Mesenchymal stem cell (in vitro differentiated cells and primary cell): Measurements from ENCODE around the gene SUPT16H.

Source experiments
- DNase-seq: peaks from one replicate; pipeline ENCODE4 v3.0.0-alpha.2; 2013
- H2AFZ ChIP-seq: one replicate; pipeline ENCODE4 v1.6.1; 2013; ENCODE audit warnings: low read depth, mild to moderate bottlenecking, control low read depth, inconsistent platforms, low read length, moderate library complexity
- H2AK5ac ChIP-seq: 2 replicates; pipeline ENCODE4 v1.6.1; 2013; ENCODE audit warnings: low read length, moderate library complexity, mild to moderate bottlenecking, inconsistent platforms; ENCODE audit not compliant: severe bottlenecking
- H2BK120ac ChIP-seq: one replicate; pipeline ENCODE4 v1.6.1; 2013; ENCODE audit warnings: low read depth, mild to moderate bottlenecking, inconsistent platforms, low read length, moderate library complexity
- H2BK12ac ChIP-seq, 2 experiments: one replicate each; pipeline ENCODE4 v1.6.1; 2013; ENCODE audit warnings: inconsistent platforms in 2 of 2, low read length in 2 of 2, mild to moderate bottlenecking in 2 of 2, moderate library complexity in 2 of 2, control low read depth in 1 of 2
- H2BK15ac ChIP-seq: one replicate; pipeline ENCODE4 v1.6.1; 2013; ENCODE audit warnings: mild to moderate bottlenecking, low read depth, inconsistent platforms; ENCODE audit not compliant: poor library complexity, severe bottlenecking
- H2BK5ac ChIP-seq: 2 replicates; pipeline ENCODE4 v1.6.1; 2013; ENCODE audit warnings: low read depth, mild to moderate bottlenecking, low read length, control low read depth, inconsistent platforms; ENCODE audit not compliant: poor library complexity, severe bottlenecking
- H3K14ac ChIP-seq, 2 experiments: one replicate each; pipeline ENCODE4 v1.6.1; 2013; ENCODE audit warnings: inconsistent platforms in 2 of 2, low read length in 2 of 2, control low read depth in 1 of 2, mild to moderate bottlenecking in 1 of 2, moderate library complexity in 1 of 2
- H3K18ac ChIP-seq, 2 experiments: one replicate each; pipeline ENCODE4 v1.6.1; 2013; ENCODE audit warnings: inconsistent platforms in 2 of 2, low read length in 2 of 2, control low read depth in 1 of 2, low read depth in 1 of 2, mild to moderate bottlenecking in 1 of 2
- H3K23ac ChIP-seq, 2 experiments: one replicate each; pipeline ENCODE4 v1.6.1; 2013; ENCODE audit warnings: inconsistent platforms in 2 of 2, low read length in 2 of 2, mild to moderate bottlenecking in 2 of 2, moderate library complexity in 2 of 2, control low read depth in 1 of 2
- H3K27ac ChIP-seq: 2 replicates; pipeline ENCODE4 v1.5.1; 2013; ENCODE audit warnings: mild to moderate bottlenecking, moderate library complexity, low read length, control low read depth, inconsistent platforms; ENCODE audit not compliant: poor library complexity, severe bottlenecking
- H3K27me3 ChIP-seq, 2 experiments: 2 replicates each; pipeline versions ENCODE4 v1.6.1 to v1.7.0; 2013; ENCODE audit warnings: low read length in 2 of 2, mild to moderate bottlenecking in 2 of 2, moderate library complexity in 2 of 2, control low read depth in 1 of 2, inconsistent platforms in 1 of 2; ENCODE audit not compliant: control insufficient read depth in 1 of 2, insufficient read depth in 1 of 2
- H3K36me3 ChIP-seq, 2 experiments: 2 replicates each; pipeline versions ENCODE4 v1.6.1 to v1.7.0; 2013; ENCODE audit warnings: low read length in 2 of 2, control low read depth in 1 of 2, inconsistent platforms in 1 of 2, low read depth in 1 of 2, mild to moderate bottlenecking in 1 of 2; ENCODE audit not compliant: insufficient read depth in 2 of 2, control insufficient read depth in 1 of 2
- H3K4ac ChIP-seq, 2 experiments: one replicate each; pipeline ENCODE4 v1.6.1; 2013; ENCODE audit warnings: inconsistent platforms in 2 of 2, low read length in 2 of 2, mild to moderate bottlenecking in 2 of 2, moderate library complexity in 2 of 2, control low read depth in 1 of 2, low read depth in 1 of 2
- H3K4me1 ChIP-seq: 2 replicates; pipeline ENCODE4 v1.6.1; 2013; ENCODE audit warnings: low read depth, low read length, control low read depth; ENCODE audit not compliant: control insufficient read depth, insufficient read depth
- H3K4me2 ChIP-seq: 2 replicates; pipeline ENCODE4 v1.6.1; 2013; ENCODE audit warnings: low read length, mild to moderate bottlenecking, inconsistent platforms; ENCODE audit not compliant: poor library complexity, severe bottlenecking
- H3K4me3 ChIP-seq, 2 experiments: 2 replicates each; pipeline versions ENCODE4 v1.5.1 to v1.7.0; 2013; ENCODE audit warnings: low read length in 2 of 2, mild to moderate bottlenecking in 2 of 2, control low read depth in 1 of 2, low read depth in 1 of 2; ENCODE audit not compliant: insufficient read depth in 1 of 2
- H3K79me1 ChIP-seq: replicated peaks from 2 replicates; pipeline ENCODE4 v1.6.1; 2013; ENCODE audit warnings: mild to moderate bottlenecking, control low read depth, low read length, inconsistent platforms; ENCODE audit not compliant: poor library complexity, severe bottlenecking
- H3K9ac ChIP-seq: 2 replicates; pipeline ENCODE4 v1.7.0; 2013; ENCODE audit warnings: mild to moderate bottlenecking, low read length, moderate library complexity
- H3K9me3 ChIP-seq: 2 replicates; pipeline ENCODE4 v1.7.0; 2013; ENCODE audit warnings: mild to moderate bottlenecking, low read length; ENCODE audit not compliant: control insufficient read depth
- H4K8ac ChIP-seq: one replicate; pipeline ENCODE4 v1.6.1; 2013; ENCODE audit warnings: inconsistent platforms, mild to moderate bottlenecking, low read length, moderate library complexity
- H4K91ac ChIP-seq: one replicate; pipeline ENCODE4 v1.6.1; 2013; ENCODE audit warnings: mild to moderate bottlenecking, low read length, inconsistent platforms
- WGBS: methylation state at CpG from one replicate; pipeline ENCODE4 v1.1.7; 2013; ENCODE audit warnings: mixed read lengths; 5-methylcytosine and 5-hydroxymethylcytosine counted together

Gene SUPT16H

DNA sequence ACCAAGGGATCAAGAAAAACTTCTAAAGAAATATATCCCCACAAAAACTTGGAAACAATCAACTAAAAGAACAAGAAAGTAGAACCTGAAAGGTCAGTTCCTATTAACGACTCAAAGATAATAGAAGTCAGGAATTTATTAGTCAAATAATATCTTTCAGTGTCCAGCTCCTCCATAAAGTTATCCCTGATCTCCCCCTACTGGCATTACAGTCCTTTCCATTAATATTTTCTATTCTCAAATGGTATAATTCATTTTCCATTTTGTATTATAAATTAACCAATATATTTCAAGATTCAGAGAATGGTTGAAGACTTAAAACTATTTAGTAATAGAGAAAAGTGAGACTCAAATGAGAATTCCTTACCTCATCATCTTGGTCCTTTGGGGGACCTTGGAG lies 11.6 kb upstream of the SUPT16H start:
- Histone ChIP-seq H3K4ac (no peak overlapping the region), H3K14ac (no peak overlapping the region), H2BK12ac (no peak overlapping the region), H3K27me3 (no peaks in the 10 kb centered on the region), H3K4me3 (no peak overlapping the region), H3K79me1 (peaks cover 27% of the 10 kb centered on the region), H3K9me3 (no peaks in the 10 kb centered on the region), H3K4me2 (no peak overlapping the region), H2BK120ac (no peak overlapping the region), H2BK5ac (no peak overlapping the region), H4K91ac (no peak overlapping the region), H2AFZ (no peak overlapping the region), H3K18ac (no peak overlapping the region), H4K8ac (no peak overlapping the region), H3K23ac (no peak overlapping the region), H3K4me1 (no peaks in the 10 kb centered on the region), H2BK15ac (no peak overlapping the region), H3K36me3 (peaks cover 43 to 97% of the 10 kb centered on the region in 2 experiments), H3K9ac (no peak overlapping the region), H3K27ac (no peak overlapping the region), H2AK5ac (no peak overlapping the region)
- WGBS, result no CpG with 5 or more reads among the region's 1 CpG
- no peak for DNase-seq

DNA sequence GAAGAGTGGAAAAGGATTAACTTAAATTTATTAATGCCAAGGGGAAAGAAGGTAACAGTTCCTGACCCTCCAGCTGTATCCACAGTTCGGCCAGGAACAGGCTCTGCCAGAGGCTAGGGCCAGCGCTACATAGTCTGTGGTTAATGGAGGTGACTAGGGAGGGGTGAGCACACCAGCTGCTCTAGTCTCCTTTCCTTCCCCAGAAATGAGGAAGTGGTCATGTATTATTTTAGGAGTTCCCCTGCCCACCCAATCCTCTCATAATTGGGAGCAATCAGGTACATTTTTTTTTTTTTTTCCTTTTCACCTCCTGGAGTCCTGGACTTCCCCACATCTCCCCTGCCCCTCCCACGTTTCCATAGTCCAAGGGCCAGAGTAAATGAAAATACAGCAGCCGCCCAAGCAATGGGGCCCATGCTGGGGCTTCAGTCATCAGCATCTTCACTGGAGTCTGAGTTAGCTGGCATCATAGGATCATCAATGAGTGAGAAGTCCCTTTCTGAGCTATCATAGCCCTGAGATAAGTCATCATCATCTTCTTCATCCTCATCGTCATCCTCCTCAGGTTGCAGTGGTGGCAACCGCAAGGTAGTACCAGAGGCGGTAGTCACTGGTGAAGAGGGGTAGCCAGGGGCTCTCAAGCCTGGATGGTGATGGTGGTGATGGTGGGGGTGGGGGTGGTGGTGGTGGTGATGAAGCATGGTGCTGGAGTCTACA lies 1.5 kb upstream of the SUPT16H start:
- Histone ChIP-seq H3K14ac (no peak overlapping the region), H3K79me1 (peaks cover 9% of the 10 kb centered on the region)

DNA sequence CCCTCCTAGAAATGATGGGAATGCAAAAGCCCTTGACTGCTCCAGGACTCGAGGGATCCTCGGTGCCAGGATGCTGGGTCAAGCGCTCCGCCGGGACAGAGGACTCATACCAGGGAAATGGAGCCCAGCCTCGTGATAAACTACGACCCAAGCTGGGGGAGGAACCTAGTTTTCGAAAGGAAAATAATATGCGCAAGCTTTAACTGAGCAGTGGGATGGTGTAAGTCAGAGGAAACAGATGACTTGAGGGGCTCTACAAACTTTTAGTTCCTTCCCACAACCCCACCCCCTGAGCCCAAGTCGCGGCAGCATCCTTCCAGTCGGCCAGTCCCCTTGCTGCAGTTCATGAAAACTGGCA lies 654 bp upstream of the SUPT16H start:
- Histone ChIP-seq H3K9ac (peak overlapping the region; percentile 99), H2AK5ac (peak overlapping the region; percentile 75), H2BK12ac (no peak overlapping the region), H3K4me3 (peak overlapping the region; percentile 85 to 92), H4K8ac (peak overlapping the region; percentile 84), H3K23ac (no peak overlapping the region), H2BK15ac (no peak overlapping the region), H3K9me3 (no peaks in the 10 kb centered on the region), H2BK5ac (no peak overlapping the region), H3K27ac (peak overlapping the region; percentile 83), H3K14ac (peak overlapping the region in 1 of 2 experiments; percentile 50), H3K4me2 (peak overlapping the region; percentile 82), H4K91ac (no peak overlapping the region), H2AFZ (no peak overlapping the region), H3K4me1 (peaks cover 5% of the 10 kb centered on the region), H3K79me1 (peaks cover 9% of the 10 kb centered on the region), H3K27me3 (no peaks in the 10 kb centered on the region), H3K18ac (peak overlapping the region; percentile 19 to 37), H2BK120ac (no peak overlapping the region), H3K36me3 (peaks cover 23 to 34% of the 10 kb centered on the region in 2 experiments), H3K4ac (no peak overlapping the region)
- 5% methylated on average over 11 of the region's 12 CpGs for WGBS
- DNase-seq, result no peak

More for the DNA sequence above, 1.5 kb upstream of the SUPT16H start:
- H3K27ac ChIP-seq, result peak overlapping the region; percentile 23
- H4K8ac ChIP-seq, result no peak overlapping the region
- no peak overlapping the region for H2BK5ac ChIP-seq
- DNase-seq, result no peak
- peaks cover 28 to 43% of the 10 kb centered on the region in 2 experiments for H3K36me3 ChIP-seq
- peak overlapping the region in 1 of 2 experiments; percentile 38 for H3K4ac ChIP-seq
- peaks cover 5% of the 10 kb centered on the region for H3K4me1 ChIP-seq
- no peak overlapping the region for H4K91ac ChIP-seq
- WGBS, result 97% methylated on average over 7 of the region's 7 CpGs
- peak overlapping the region; percentile 99 for H3K9ac ChIP-seq
- no peak overlapping the region for H2BK12ac ChIP-seq
- H3K27me3 ChIP-seq, result no peaks in the 10 kb centered on the region
- H3K23ac ChIP-seq, result no peak overlapping the region
- no peak overlapping the region for H2AK5ac ChIP-seq
- H3K4me3 ChIP-seq, result no peak overlapping the region
- H2BK15ac ChIP-seq, result no peak overlapping the region
- H2BK120ac ChIP-seq, result no peak overlapping the region
- H2AFZ ChIP-seq, result no peak overlapping the region
- no peaks in the 10 kb centered on the region for H3K9me3 ChIP-seq
- no peak overlapping the region for H3K4me2 ChIP-seq
- H3K18ac ChIP-seq, result no peak overlapping the region

DNA sequence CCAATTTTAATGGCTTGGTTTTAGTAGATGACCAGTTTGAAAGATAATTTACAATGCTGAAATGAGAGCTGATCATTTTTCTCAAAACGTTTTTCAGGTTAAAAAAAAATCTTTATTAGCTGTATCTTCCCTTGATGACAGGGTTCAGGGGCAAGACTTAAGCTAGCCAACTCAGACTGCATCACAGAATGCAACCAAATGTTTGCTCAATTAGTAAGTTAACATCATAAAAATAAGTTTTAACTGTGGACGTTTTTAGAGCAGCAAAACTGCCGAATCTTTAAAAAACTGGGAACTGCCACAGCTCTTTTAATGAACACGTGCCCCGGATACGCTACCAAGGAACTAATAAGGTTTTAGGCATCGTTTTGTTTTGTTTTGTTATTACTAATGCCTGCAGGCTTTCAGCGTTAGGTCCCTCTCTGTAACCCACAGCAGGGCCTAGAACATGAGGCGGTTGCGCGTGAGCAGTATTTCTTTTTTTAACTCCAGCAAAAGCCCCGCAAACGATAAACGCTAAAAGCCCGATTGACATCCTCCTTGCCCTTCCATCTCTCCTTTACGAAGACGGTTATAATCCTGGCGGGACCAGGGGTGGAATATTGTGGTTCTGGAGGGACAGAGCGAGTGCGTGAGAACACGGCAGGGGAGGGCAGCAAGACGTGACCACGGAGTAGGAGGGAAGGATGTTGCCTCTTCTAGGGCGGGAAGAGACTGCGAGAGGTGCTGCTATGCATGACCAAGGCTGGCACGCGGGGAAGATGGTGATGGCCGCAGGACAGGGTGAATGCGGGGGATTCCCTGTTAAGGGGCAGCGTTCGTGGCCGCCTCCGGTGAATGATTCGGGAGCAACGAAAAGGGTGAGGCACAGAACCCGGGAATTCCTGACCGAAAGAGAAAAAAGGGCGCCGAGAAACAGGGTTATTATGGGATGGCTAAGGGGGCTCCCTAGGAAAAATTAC lies 652 bp downstream of the SUPT16H start:
- WGBS, result under 1% methylated on average over 38 of the region's 39 CpGs
- Histone ChIP-seq H3K23ac (no peak overlapping the region), H3K9ac (peak overlapping the region; percentile 99), H3K79me1 (peaks cover 7% of the 10 kb centered on the region), H3K4ac (peak overlapping the region; percentile 9 to 73), H3K9me3 (no peaks in the 10 kb centered on the region), H2BK5ac (peak overlapping the region; percentile 47), H3K14ac (peak overlapping the region in 1 of 2 experiments; percentile 73), H2AK5ac (no peak overlapping the region), H2BK15ac (peak overlapping the region; percentile 80), H2AFZ (peak overlapping the region; percentile 15), H4K91ac (peak overlapping the region; percentile 77), H3K4me1 (peaks cover 5% of the 10 kb centered on the region), H4K8ac (peak overlapping the region; percentile 70), H2BK12ac (peak overlapping the region in 1 of 2 experiments; percentile 6), H2BK120ac (peak overlapping the region; percentile 71), H3K4me3 (peak overlapping the region; percentile 85 to 92), H3K4me2 (peak overlapping the region; percentile 85), H3K27ac (peak overlapping the region; percentile 83), H3K27me3 (no peaks in the 10 kb centered on the region), H3K18ac (peak overlapping the region; percentile 71 to 93), H3K36me3 (peaks cover 13 to 24% of the 10 kb centered on the region in 2 experiments)
- DNase-seq, result peak; percentile 87
